Muscle layer of duodenum (tissue), 2 donors: ENCODE data around the gene SLC6A6.

Experiments
- H3K27ac ChIP-seq: one replicate; pipeline ENCODE4 v1.7.0; 2013; ENCODE audit warnings: mild to moderate bottlenecking, low read length
- H3K27me3 ChIP-seq: one replicate; pipeline ENCODE4 v1.7.0; 2013; ENCODE audit warnings: low read depth, mild to moderate bottlenecking, control low read depth, low read length
- H3K36me3 ChIP-seq, 2 donors: one replicate each; pipeline ENCODE4 v1.7.0; 2013; ENCODE audit warnings: low read length in 2 of 2, control low read depth in 1 of 2, mild to moderate bottlenecking in 1 of 2; ENCODE audit not compliant: insufficient read depth in 2 of 2, control insufficient read depth in 1 of 2
- H3K4me1 ChIP-seq, 2 donors: one replicate each; pipeline ENCODE4 v1.7.0; 2013; ENCODE audit warnings: low read length in 2 of 2, mild to moderate bottlenecking in 2 of 2, control low read depth in 1 of 2, moderate library complexity in 1 of 2; ENCODE audit not compliant: insufficient read depth in 2 of 2, control insufficient read depth in 1 of 2
- H3K4me3 ChIP-seq, 2 donors: one replicate each; pipeline ENCODE4 v1.7.0; 2013; ENCODE audit warnings: low read length in 2 of 2, low read depth in 1 of 2, mild to moderate bottlenecking in 1 of 2
- H3K9me3 ChIP-seq, 2 donors: one replicate each; pipeline ENCODE4 v1.7.0; 2013; ENCODE audit warnings: low read length in 2 of 2, control low read depth in 1 of 2, mild to moderate bottlenecking in 1 of 2; ENCODE audit not compliant: control insufficient read depth in 1 of 2
- donor health status: healthy.

Gene SLC6A6

DNA sequence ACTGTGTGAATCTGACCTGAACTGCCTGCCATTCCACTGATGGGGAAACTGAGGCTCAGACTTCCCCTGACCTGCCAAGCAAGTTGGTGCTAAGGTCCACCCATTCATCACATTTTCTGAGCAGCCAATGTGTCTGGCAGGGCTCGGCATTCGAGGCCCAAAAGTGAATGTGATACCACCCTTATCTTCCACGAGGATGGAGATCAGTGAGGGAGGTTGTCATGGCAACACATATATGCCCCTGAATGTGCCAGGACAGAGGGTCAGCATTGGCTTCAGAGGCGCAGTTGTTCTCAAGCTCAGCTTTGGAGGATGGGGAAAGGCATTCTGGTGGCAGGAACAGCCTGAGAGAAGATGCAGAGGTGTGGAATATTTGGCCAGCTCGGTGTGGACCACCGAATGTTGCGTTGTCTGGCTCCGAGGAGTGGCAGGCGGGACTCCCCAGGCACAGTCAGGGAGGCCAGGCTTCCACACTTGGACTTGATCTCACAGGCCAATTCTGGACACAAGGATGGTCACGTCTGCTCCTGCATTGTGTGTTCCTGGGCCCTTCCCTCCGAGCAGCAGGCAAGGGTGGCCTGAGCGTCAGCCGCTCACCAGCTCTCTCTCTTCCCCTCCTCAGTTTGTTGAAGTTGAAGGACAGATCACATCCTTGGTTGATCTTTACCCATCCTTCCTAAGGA, 74.3 kb downstream of the SLC6A6 start:
- Histone ChIP-seq H3K9me3 (no peaks in the 10 kb centered on the region), H3K4me3 (no peak overlapping the region), H3K27ac (no peak overlapping the region), H3K4me1 (peaks cover 0 to 7% of the 10 kb centered on the region in 2 donors), H3K36me3 (peaks cover 33 to 62% of the 10 kb centered on the region in 2 donors), H3K27me3 (no peaks in the 10 kb centered on the region)

- H3K9me3 ChIP-seq: no peaks in the 10 kb centered on the region
- H3K4me3 ChIP-seq: no peak overlapping the region
- H3K36me3 ChIP-seq: peaks cover 33 to 56% of the 10 kb centered on the region in 2 donors
- H3K4me1 ChIP-seq: peaks cover 0 to 10% of the 10 kb centered on the region in 2 donors
- H3K27me3 ChIP-seq: no peaks in the 10 kb centered on the region
- H3K27ac ChIP-seq: no peak overlapping the region
Observed at GRCh38 chr3:14477311-14477935, 75.0 kb downstream of the SLC6A6 start.

DNA sequence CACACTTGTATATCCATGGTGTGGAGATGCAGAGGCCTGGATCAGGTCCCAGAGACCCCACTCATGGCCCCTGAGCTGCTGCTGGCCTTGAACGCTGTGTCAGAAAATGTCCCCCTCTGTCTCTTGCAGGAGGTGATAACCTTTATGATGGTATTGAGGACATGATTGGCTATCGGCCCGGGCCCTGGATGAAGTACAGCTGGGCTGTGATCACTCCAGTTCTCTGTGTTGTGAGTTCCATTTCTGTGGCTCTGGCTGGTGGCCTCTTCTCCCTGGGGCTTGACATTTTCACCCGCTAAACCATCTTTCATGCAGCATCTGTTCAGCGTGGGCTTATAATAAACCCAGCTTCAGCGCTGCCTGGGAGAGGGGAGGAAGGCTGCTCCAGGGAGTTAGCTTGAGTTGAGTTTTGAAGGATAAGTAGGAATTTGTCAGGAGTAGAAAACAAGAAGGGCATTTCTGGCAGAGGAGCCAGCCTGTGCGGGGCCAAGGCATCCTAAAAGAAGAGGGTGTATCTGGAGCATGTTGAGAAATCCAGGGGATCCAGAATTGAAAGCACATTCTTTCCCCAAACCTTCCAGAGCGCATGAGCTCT, 76.6 kb downstream of the SLC6A6 start:
- Histone ChIP-seq H3K9me3 (no peaks in the 10 kb centered on the region), H3K36me3 (peaks cover 33 to 50% of the 10 kb centered on the region in 2 donors), H3K27ac (no peak overlapping the region)

GRCh38 chr3:14479591-14479990, 77.2 kb downstream of the SLC6A6 start:
- Histone ChIP-seq H3K4me1 (peaks cover 0 to 7% of the 10 kb centered on the region in 2 donors), H3K4me3 (no peak overlapping the region), H3K27me3 (no peaks in the 10 kb centered on the region), H3K36me3 (peaks cover 33 to 53% of the 10 kb centered on the region in 2 donors), H3K9me3 (no peaks in the 10 kb centered on the region), H3K27ac (no peak overlapping the region)

More for the DNA sequence above, 76.6 kb downstream of the SLC6A6 start:
- Histone ChIP-seq H3K4me1 (peaks cover 0 to 7% of the 10 kb centered on the region in 2 donors), H3K4me3 (no peak overlapping the region), H3K27me3 (no peaks in the 10 kb centered on the region)

DNA sequence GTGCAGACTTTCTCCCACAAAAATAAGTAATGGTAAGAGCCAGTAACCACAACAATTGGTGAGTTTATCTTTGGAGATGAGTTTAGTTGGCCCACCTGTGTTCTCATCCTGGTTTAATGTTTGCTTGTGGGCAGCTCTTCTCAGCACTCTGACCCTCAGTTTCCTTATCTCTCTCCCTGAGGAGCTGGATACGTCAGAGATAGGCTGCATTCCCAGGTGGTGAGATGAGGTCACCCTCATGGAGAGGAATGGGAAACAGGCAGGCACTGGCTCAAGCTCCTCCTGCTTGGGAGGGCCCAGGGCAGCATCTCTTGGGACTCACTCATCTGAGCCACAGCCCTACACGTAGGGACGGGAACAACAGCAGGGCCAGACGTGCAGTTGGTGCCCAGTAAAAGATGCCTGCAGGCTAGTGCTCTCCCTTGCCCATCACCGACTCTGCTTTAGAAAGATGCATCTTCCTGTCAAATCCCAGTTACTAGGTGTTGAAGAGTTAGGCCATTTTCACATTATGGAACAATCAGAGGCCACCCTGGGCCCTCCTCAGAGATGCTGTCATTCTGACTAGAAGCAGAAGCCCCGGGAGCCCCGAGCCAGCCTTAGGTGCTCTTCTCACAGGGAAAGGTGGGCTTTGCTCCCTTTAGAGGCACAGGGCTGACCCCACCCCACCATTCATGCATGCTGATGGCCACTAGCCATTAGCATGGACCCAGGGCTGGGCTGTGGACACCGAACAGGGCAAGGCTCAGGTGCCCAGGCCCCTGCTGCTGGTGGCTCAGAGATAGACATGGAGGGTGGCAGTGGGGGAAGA, 78.0 kb downstream of the SLC6A6 start:
- Histone ChIP-seq H3K27ac (no peak overlapping the region), H3K4me3 (no peak overlapping the region), H3K4me1 (peaks cover 0 to 7% of the 10 kb centered on the region in 2 donors), H3K9me3 (no peaks in the 10 kb centered on the region), H3K36me3 (peaks cover 33 to 58% of the 10 kb centered on the region in 2 donors), H3K27me3 (no peaks in the 10 kb centered on the region)

DNA sequence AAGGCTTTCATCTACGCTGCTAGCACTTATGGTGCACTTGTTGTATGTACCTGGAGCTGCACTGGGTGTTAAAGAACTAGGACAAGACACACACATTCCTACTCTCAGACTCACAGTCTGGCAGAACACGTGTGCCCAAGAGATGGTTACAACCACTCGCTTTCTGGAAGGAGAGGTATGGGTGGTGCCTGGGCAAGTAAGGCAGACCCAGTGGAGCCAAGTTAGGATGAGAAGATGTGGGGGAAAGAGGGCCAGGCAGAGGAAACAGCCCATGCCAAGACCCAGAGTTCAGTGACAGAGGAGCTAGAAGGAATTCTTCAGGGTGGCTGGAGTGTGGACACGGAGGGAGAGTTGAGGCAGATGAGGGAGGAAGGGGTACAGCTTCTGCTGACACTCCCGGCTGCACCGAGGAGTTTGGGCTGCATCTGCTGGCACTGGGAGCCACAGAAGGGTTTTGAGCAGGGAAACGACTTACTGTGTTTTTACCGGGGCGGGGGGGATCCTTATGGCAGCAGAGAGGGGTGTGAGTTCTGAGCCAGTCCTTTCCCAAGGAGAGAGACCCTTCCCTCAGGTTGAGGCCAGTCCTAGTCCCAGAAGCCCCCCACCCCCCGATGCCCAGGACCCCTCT, 78.7 kb downstream of the SLC6A6 start:
- Histone ChIP-seq H3K4me1 (peaks cover 0 to 7% of the 10 kb centered on the region in 2 donors), H3K27me3 (no peaks in the 10 kb centered on the region), H3K36me3 (peaks cover 28 to 60% of the 10 kb centered on the region in 2 donors), H3K9me3 (no peaks in the 10 kb centered on the region), H3K4me3 (no peak overlapping the region), H3K27ac (no peak overlapping the region)

- Histone ChIP-seq H3K27ac (no peak overlapping the region), H3K27me3 (no peaks in the 10 kb centered on the region), H3K4me3 (no peak overlapping the region), H3K36me3 (peaks cover 23 to 60% of the 10 kb centered on the region in 2 donors), H3K4me1 (peaks cover 0 to 7% of the 10 kb centered on the region in 2 donors), H3K9me3 (no peaks in the 10 kb centered on the region)
Observed at GRCh38 chr3:14481646-14482036, 79.2 kb downstream of the SLC6A6 start.

- Histone ChIP-seq H3K27me3 (no peaks in the 10 kb centered on the region), H3K27ac (no peak overlapping the region), H3K36me3 (peaks cover 20 to 53% of the 10 kb centered on the region in 2 donors), H3K9me3 (no peaks in the 10 kb centered on the region), H3K4me3 (no peak overlapping the region), H3K4me1 (peaks cover 0 to 7% of the 10 kb centered on the region in 2 donors)
Observed at GRCh38 chr3:14482271-14482721, 79.9 kb downstream of the SLC6A6 start.

- Histone ChIP-seq H3K9me3 (no peaks in the 10 kb centered on the region), H3K36me3 (peaks cover 13 to 53% of the 10 kb centered on the region in 2 donors), H3K4me3 (no peak overlapping the region), H3K4me1 (peaks cover 0 to 10% of the 10 kb centered on the region in 2 donors), H3K27me3 (no peaks in the 10 kb centered on the region), H3K27ac (no peak overlapping the region)
Observed at GRCh38 chr3:14483286-14483685, 80.9 kb downstream of the SLC6A6 start.

DNA sequence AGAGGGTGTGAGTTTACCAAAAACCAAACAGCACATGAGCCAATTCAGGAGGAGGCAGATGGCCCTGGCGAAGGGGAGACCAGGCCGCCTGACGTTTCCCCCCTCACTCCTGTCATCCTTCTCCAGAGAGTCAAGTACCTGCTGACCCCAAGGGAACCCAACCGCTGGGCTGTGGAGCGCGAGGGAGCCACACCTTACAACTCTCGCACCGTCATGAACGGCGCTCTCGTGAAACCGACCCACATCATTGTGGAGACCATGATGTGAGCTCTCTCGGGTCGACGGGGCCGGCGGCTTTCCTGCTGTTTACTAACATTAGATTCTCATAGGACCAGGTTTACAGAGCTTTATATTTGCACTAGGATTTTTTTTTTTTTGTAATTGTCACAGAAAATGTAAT, 82.3 kb downstream of the SLC6A6 start:
- Histone ChIP-seq H3K36me3 (peaks cover 4 to 44% of the 10 kb centered on the region in 2 donors), H3K4me1 (peaks cover 0 to 11% of the 10 kb centered on the region in 2 donors)

More for the DNA sequence above, 82.3 kb downstream of the SLC6A6 start:
- Histone ChIP-seq H3K9me3 (no peaks in the 10 kb centered on the region), H3K27me3 (no peaks in the 10 kb centered on the region), H3K27ac (no peak overlapping the region), H3K4me3 (no peak overlapping the region)
